Esophagus muscularis mucosa (tissue), 3 donors: ENCODE measurements around the gene OR4F6.

ENCODE experiments used
- EP300 ChIP-seq: sonication (generic); formaldehyde crosslinking; IDR thresholded peaks from one replicate; pipeline ENCODE4 v1.6.1; 2017; ENCODE audit warnings: antibody characterized with exemption
- TF ChIP-seq, protein P1 (sequence below), 3 experiments: fragments of 200-600 bp in 2 of 3; fragments of 450-650 bp in 1 of 3; sonication (generic) in 2 of 3; IDR thresholded peaks; one replicate each; pipeline ENCODE4 v1.5.1; 2017 to 2019; ENCODE audit warnings: antibody characterized with exemption in 3 of 3, mild to moderate bottlenecking in 2 of 3, moderate library complexity in 1 of 3

DNA sequence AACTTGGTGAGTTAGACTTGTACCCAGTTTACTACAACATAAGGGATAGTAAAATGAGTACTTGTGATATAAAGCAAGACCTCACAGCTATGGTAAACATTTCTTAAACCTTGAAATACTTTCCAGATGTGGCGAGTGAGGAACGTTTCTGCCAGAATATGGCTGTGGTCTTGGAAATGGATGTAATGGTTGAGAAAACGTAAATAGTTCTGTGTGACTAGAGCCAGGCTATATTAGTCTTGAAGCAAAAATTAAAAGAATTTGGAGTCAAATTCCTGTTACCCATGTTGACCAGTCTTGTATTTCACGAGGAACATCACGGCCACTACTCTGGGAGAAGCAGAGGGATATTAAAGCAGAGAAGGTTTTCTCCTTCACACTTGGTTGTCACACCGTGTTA is 23.9 kb downstream of the OR4F6 start:
- TF ChIP-seq EP300 = no peak
- TF ChIP-seq, protein P1, sequence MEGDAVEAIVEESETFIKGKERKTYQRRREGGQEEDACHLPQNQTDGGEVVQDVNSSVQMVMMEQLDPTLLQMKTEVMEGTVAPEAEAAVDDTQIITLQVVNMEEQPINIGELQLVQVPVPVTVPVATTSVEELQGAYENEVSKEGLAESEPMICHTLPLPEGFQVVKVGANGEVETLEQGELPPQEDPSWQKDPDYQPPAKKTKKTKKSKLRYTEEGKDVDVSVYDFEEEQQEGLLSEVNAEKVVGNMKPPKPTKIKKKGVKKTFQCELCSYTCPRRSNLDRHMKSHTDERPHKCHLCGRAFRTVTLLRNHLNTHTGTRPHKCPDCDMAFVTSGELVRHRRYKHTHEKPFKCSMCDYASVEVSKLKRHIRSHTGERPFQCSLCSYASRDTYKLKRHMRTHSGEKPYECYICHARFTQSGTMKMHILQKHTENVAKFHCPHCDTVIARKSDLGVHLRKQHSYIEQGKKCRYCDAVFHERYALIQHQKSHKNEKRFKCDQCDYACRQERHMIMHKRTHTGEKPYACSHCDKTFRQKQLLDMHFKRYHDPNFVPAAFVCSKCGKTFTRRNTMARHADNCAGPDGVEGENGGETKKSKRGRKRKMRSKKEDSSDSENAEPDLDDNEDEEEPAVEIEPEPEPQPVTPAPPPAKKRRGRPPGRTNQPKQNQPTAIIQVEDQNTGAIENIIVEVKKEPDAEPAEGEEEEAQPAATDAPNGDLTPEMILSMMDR (IDR thresholded peaks at IDR 0.05) = no peak
